Body of pancreas (tissue), 4 donors: ENCODE data around the gene PFKFB3. TPM values are rescaled to one million over a fixed set of nuclear protein-coding genes. Genes with fewer than 3 reads are reported as not detected.

Source experiments
- ATAC-seq: fragments of 150-250 bp; one replicate; pipeline ENCODE4 v1.9.1; 2016
- DNase-seq, 4 donors: peaks; one replicate each; pipeline ENCODE4 v3.0.0-alpha.2; 2019
- H3K27ac ChIP-seq, 4 donors: fragments of 200-600 bp; sonication (generic); 1 replicate in 3 of 4; 2 replicates in 1 of 4; pipeline versions ENCODE4 v1.5.1 to v1.6.1; 2016 to 2019; ENCODE audit warnings: mild to moderate bottlenecking in 1 of 4, mixed read lengths in 1 of 4, moderate library complexity in 1 of 4
- H3K27me3 ChIP-seq, 2 donors: fragments of 200-600 bp; sonication (generic); one replicate each; pipeline ENCODE4 v1.6.0; 2016; ENCODE audit warnings: mild to moderate bottlenecking in 1 of 2
- H3K36me3 ChIP-seq, 2 donors: fragments of 200-600 bp; sonication (generic); replicated peaks in 1 of 2; 2 replicates each; pipeline ENCODE4 v1.5.1; 2016; ENCODE audit warnings: low read depth in 2 of 2; ENCODE audit not compliant: insufficient read depth in 1 of 2
- H3K4me1 ChIP-seq: fragments of 200-600 bp; sonication (generic); one replicate; pipeline ENCODE4 v1.6.0; 2016
- H3K4me3 ChIP-seq, 2 donors: fragments of 200-600 bp; sonication (generic); 1 replicate in 1 of 2; 2 replicates in 1 of 2; pipeline ENCODE4 v1.5.1; 2016 to 2019
- H3K9me3 ChIP-seq, 3 donors: fragments of 200-600 bp; sonication (generic); 1 replicate in 2 of 3; 2 replicates in 1 of 3; pipeline ENCODE4 v1.5.1; 2016
- CTCF ChIP-seq, 7 experiments: fragments of 450-650 bp in 4 of 7; fragments of 200-600 bp in 3 of 7; sonication (generic) in 3 of 7; IDR thresholded peaks; one replicate each; pipeline ENCODE4 v1.5.1; 2016 to 2019; ENCODE audit warnings: antibody characterized with exemption in 7 of 7
- POLR2A ChIP-seq, 3 donors: fragments of 450-650 bp; IDR thresholded peaks; one replicate each; pipeline ENCODE4 v1.6.1; 2016; ENCODE audit warnings: antibody characterized with exemption in 3 of 3, mild to moderate bottlenecking in 2 of 3
- WGBS, 2 donors: methylation state at CpG; one replicate each; pipeline ENCODE4 v1.1.5; 2017; 5-methylcytosine and 5-hydroxymethylcytosine counted together
- intact Hi-C: fragments of 100-400 bp; cut with DNase I; formaldehyde crosslinking; loops from one replicate; pipeline ENCODE4 v1.15.1; 2023
- total RNA-seq, 2 donors: library from RNA; depleted of rRNA; stranded (reverse); fragments of >200 nt; gene quantifications; one replicate each; pipeline ENCODE4 v1.1.0, GENCODE V29; 2016

PFKFB3 gene
- total RNA-seq, 2 donors from 2014 or later, result 26.5 to 137 TPM

- TF ChIP-seq CTCF (IDR thresholded peaks at IDR 0.05), result no peak
- TF ChIP-seq POLR2A (IDR thresholded peaks at IDR 0.05), result no peak
- Histone ChIP-seq H3K4me1 (peaks cover 17% of the 10 kb centered on the region), H3K36me3 (no peaks in the 10 kb centered on the region), H3K9me3 (no peaks in the 10 kb centered on the region), H3K27me3 (no peaks in the 10 kb centered on the region), H3K4me3 (no peak overlapping the region), H3K27ac (peak overlapping the region in 2 of 4 donors; percentile 74 to 77)
- intact Hi-C loops, result no loop called here
- 73% methylated on average over 9 of the region's 9 CpGs for WGBS, 2 donors
- no peak for DNase-seq
- no peak for ATAC-seq
Observed at GRCh38 chr10:6278519-6279120, 75.9 kb downstream of the PFKFB3 start.

GRCh38 chr10:6279540-6280267, 77.0 kb downstream of the PFKFB3 start:
- peak overlapping the region; percentile 57 to 77 (median 72) for H3K27ac ChIP-seq
- DNase-seq (peak; percentile 49 to 76 (median 64)), ATAC-seq (peak; percentile 88)
- intact Hi-C loops, result no loop called here
- no peaks in the 10 kb centered on the region for H3K36me3 ChIP-seq
- TF ChIP-seq POLR2A (IDR thresholded peaks at IDR 0.05) (no peak), CTCF (IDR thresholded peaks at IDR 0.05) (no peak)
- peaks cover 17% of the 10 kb centered on the region for H3K4me1 ChIP-seq
- no peaks in the 10 kb centered on the region for H3K9me3 ChIP-seq
- no peak overlapping the region for H3K4me3 ChIP-seq
- 56 to 61% methylated on average over 15 of the region's 15 CpGs for WGBS, 2 donors
- no peaks in the 10 kb centered on the region for H3K27me3 ChIP-seq

- no peaks in the 10 kb centered on the region for H3K27me3 ChIP-seq
- 70 to 85% methylated on average over 8 of the region's 8 CpGs for WGBS, 2 donors
- DNase-seq (no peak), ATAC-seq (no peak)
- TF ChIP-seq CTCF (IDR thresholded peaks at IDR 0.05) (no peak), POLR2A (IDR thresholded peaks at IDR 0.05) (no peak)
- H3K4me1 ChIP-seq, result peaks cover 17% of the 10 kb centered on the region
- H3K36me3 ChIP-seq, result no peaks in the 10 kb centered on the region
- intact Hi-C loops, result no loop called here
- H3K4me3 ChIP-seq, result no peak overlapping the region
- peak overlapping the region in 3 of 4 donors; percentile 57 to 77 (median 74) for H3K27ac ChIP-seq
- H3K9me3 ChIP-seq, result no peaks in the 10 kb centered on the region
Observed at GRCh38 chr10:6280291-6280690, 77.6 kb downstream of the PFKFB3 start.

- intact Hi-C loops, result no loop called here
- Histone ChIP-seq H3K9me3 (no peaks in the 10 kb centered on the region), H3K4me3 (no peak overlapping the region), H3K27me3 (no peaks in the 10 kb centered on the region), H3K4me1 (peaks cover 17% of the 10 kb centered on the region), H3K27ac (no peak overlapping the region), H3K36me3 (no peaks in the 10 kb centered on the region)
- no peak for DNase-seq
- no peak for TF ChIP-seq CTCF (IDR thresholded peaks at IDR 0.05)
- no peak for TF ChIP-seq POLR2A (IDR thresholded peaks at IDR 0.05)
- ATAC-seq, result no peak
- WGBS, 2 donors, result 90 to 94% methylated on average over 5 of the region's 5 CpGs
Observed at GRCh38 chr10:6282454-6282958, 79.8 kb downstream of the PFKFB3 start.
